ENCODE measurements around the gene GLYR1.

GRCh38 chr16:4797805-4798252 lies 49.3 kb downstream of the GLYR1 start:
- TF ChIP-seq GATA3 (IDR thresholded peaks at IDR 0.05; ENCODE audit: low read depth, low read length) (no peak), GATA2 (IDR thresholded peaks at IDR 0.05; ENCODE audit: low read depth, low read length) (no peak)

Measured in SH-SY5Y (cell line).